RPMI8226 (cell line): ENCODE measurements around the gene FRRS1L.
A peak's percentile ranks its signal among the peaks of the same experiment; 100 is the strongest.

Experiments
- DNase-seq: peaks from one replicate; pipeline ENCODE4 v3.0.0-alpha.2; 2015

FRRS1L gene

DNA sequence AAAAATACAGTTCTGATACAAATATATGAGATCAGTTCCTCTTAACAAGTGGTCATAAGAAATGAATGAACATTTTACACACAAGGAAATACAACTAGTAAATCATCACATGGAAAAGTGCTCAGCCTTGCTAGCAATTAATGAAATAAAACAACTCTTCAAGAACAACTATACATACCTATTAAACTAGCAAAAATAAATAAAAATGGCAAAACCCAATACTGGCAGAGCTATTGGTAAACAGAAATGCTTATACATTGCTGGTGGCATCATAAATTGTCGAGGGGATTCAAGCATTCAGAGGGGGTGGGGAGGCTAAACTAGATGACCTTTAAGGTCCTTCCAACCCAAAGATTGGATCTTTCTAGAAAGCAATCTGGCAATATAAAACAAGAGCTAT, 5.9 kb upstream of the FRRS1L start:
- no peak for DNase-seq

DNA sequence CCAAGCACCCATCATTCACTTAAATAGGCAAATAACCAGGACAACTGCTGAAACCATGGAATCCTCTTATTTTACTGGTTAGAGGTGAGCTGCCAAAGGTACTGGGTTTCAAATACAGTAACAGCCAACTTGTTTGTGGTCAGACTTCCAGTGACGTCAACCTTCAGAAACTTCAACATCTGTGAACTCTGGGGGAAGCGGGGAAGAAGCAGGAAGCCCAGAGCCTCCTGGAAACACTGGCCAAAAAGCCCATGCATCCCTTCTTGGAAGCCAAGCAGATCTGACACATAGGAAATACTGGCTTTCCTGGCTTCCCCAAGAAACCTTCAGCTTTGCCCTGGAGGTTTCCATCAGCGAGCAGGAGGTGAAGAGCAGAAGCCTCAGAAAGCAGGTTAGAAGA, 4.9 kb upstream of the FRRS1L start:
- no peak for DNase-seq

DNA sequence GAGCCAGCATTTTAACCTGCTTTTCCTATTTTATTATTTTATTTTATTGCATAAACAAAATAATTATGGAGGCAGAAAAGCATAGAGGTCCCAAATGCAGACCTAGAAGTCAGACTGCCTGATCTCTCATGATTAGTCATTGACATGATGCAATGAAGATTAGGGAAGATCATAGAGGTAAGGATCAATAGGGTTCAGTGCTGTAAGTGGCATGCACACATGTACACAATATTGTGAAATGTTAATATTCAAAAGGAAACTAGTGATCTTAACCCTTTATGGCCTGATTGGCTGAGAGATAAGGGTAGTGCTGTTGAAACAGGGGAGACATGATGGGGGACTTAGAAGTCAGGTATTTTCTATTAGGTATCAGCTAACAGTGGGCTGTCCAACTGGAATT, 1.1 kb upstream of the FRRS1L start:
- no peak for DNase-seq

DNA sequence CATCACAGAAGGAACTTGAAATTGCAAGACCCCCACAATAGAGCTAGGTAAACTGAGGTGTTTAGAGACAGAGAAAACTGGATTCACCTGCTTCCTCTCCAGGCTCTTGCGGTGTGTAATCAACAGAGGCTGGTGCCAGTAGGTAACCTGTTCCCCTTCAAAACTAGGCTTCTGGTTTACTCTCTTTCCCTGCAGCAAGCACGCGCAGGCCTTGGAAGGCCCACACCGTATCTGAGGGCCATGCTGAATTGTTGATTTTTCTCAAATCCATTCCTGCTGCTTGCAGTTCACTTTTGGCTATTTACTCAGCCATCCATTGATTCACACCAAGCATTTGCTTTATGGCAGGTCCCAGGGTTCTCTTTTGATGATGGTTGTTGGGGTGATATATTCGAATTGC, 667 bp upstream of the FRRS1L start:
- DNase-seq = no peak

DNA sequence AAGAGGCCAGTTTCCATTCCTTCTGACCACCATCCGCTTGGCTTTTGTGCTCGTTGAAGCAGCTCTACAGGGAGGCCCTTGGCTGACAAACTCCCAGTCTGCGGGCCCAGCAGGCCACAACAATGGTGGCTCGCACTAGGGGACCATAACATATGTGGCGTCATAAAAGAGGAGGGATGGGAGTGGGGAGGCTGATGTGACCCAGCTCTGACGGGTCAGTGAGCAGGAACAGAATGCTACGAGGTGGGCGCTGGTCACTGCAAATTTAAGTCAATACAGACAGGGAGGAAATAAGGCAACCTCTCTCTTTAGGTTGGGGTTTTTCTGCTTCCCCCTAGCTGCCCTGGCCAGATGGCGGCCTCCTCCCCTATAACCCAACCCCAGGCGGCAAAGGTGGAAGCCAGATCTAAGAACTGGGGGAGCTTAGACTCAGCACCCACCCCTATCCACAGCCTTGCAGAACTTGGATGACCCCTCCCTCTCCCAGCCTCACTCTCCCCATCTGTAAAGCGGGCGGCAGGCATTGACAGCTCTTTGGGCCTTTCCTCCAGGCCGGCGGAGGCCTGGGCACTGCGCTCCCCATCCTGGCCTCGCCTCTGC, 778 bp downstream of the FRRS1L start:
- no peak for DNase-seq

DNA sequence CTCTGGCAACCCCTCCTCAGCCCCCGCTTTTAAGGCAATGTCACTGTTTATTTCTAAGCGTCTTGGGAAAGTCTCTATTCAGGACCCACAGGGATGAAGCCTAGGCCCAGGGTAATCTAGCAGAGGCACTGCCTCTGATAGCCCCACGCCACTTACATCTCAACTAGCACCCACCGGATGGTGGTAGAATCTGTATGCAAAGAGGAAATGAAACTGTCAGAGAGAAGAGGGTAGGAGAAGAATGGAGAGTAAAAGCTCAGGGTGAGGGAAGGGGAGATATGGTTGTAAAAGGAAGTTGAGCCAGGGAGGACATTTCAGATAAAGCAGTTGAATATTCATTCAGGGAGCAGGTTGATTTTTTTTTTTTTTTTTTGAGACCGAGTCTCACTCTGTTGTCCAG, 3.0 kb downstream of the FRRS1L start:
- DNase-seq = peak; percentile 29

DNA sequence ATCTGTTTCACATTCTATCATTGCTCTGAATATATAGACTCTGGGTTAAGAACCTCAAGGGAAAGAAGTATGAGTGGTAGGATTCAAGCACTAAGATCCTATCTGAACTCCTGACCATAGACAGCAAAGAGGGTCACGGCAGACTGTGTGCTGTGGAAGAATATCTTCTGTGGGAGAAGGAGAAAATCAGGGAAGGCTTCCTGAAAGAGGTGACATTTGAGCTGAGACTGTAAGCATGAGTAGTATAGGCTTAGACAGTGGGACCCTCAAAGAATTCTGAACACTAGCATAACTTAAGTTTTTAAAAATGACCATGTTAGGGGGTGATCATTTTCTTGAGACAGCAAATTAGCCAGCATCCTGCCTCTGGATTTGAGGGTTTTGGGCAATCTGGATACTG, 3.9 kb downstream of the FRRS1L start:
- no peak for DNase-seq

DNA sequence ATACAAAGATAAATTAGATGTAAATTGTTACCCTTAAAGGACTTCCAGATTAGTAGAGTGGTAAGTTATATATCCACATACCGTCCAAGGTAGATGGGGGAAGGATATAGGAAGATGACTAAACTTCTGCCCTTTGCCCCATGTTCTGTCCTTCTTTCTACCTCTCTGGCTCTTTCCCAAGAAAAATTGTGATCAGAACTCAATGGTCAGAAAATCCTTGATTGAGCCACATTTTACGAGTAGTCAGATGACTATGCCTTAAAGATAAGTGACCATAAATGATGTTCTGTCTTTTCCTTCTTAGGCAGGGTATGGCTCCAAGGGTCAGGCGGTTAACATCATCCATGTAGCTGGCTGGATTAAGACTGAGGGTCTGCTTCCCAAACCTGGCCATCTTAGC, 4.4 kb downstream of the FRRS1L start:
- no peak for DNase-seq

DNA sequence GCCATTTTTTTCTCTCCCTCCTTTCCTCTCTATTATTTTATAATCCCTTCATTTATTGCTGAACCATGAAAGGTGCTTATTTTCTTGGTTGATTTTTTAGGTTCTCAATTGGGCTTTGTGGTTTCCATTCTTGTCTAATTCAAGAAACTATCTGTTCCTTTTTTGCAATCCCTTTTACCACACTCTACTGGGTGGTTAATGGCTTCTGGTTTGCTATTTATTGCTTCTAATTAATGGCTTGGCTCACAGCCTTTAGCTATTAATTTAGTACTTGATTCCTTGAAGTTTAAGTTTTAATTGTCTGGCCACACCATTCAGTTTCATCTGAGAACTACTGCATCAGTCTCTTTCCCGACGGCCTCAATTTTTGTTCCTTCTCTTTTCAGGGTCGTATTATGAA, 5.6 kb downstream of the FRRS1L start:
- DNase-seq = no peak

DNA sequence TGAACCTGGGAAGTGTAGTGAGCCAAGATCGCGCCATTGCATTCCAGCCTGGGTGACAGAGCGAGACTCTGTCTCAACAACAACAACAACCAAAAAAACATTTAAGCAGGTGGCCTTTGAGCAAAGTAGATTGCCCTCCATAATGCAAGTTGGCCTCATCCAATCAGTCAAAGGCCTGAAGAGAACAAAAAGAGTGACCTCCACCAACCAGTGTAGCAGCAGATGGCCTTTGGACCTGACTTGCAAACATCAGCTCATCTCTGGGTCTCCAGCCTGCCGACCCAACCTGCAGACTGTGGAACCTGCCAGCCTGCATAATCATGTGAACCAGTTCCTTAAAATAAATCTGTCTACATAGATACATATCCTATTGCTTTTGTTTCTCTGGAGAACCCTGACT, 7.5 kb downstream of the FRRS1L start:
- DNase-seq = no peak

DNA sequence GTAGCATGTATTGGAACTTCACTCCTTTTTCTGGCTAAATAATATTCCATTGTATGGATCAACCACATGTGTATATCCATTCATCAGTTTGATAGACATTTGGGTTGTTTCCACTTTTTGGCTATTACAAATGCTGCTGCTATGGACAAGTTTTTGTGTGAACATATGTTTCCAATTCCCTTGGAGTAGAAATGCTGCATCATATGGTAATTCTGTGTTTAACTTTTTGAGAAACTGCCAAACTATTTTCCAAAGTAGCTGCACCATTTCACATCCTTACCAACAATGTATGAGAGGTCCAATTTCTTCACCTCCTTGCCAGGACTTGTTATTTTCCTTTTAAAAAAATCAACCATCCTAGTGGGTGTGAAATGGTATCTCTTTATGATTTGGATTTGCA, 8.4 kb downstream of the FRRS1L start:
- no peak for DNase-seq

DNA sequence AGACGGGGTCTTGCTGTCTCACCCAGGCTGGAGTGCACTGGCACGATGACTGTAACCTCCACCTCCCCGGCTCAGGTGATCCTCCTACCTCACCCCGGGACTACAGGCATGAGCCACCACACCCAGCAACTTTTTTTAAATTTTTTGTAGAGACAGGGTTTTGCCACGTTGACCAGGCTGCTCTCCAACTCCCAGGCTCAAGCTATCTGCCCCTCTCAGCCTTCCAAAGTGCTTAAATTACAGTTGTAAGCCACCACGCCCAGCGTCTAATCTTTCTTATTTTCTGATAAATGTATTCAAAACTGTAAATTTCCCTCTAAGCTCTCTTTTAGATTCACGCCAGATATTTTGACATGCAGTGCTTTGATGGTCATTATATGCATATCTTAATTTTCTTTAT, 10.3 kb downstream of the FRRS1L start:
- DNase-seq = no peak

DNA sequence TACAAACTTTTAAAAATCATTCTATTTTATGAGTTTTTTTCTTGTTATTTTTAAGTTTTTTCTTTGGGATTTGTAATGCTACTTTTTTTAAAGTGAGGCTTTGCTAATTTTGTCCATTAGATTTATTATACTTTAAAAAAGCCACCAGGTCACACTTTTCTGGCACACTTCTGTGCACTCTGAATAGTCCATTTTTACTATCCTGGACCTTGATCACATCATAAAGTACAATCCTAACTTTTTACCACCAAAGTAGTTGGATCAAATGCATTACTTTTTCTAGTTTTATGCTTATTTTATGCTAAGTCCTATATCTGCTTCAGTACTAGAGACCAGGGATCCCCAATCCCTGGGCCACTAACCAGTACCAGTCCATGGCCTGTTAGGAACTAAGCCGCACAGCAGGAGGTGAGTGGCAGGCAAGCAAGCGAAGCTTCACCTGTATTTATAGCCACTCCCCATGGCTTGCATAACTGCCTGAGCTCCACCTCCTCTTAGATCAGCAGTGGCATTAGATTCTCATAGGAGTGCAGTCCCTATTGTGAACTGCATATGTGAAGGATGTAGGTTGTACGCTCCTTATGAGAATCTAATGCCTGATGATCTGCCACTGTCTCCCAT, 16.0 kb downstream of the FRRS1L start:
- DNase-seq = no peak

DNA sequence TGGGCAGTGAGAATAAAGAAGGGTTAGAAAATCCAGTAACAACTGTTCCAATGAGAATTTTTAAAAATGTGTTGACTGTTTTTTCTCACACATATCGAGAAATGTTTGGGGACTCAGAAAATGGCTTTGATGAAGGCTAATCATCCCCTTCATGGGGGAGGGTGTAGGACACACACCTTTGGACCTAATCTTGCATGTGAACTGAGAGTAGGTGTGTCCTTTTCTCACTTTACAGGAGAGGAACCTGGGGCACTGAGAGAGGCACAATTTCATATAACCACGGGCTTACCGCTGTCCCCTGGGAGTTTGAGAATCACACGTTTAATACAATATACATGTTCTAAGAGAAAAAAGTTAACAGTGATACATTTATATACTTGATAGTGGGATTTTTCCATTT, 17.3 kb downstream of the FRRS1L start:
- DNase-seq = no peak

DNA sequence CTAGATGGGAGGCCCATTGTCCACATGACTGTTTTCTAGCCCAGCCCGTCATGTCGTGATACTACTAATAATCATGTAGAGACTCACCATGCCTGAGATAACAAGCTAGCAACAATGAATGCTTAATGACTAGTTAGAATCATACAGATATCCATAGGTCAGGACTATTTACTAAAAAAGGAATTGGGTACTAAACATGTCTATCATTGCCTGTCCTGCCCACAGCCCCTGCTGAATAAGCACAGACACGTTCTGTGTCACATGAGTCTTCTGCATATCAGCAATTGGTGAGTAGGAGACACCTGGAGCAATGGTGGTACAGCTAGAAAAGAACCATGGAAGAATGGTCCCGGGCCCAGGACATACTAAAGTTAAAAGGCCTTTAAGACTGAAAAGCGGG, 18.0 kb downstream of the FRRS1L start:
- no peak for DNase-seq

DNA sequence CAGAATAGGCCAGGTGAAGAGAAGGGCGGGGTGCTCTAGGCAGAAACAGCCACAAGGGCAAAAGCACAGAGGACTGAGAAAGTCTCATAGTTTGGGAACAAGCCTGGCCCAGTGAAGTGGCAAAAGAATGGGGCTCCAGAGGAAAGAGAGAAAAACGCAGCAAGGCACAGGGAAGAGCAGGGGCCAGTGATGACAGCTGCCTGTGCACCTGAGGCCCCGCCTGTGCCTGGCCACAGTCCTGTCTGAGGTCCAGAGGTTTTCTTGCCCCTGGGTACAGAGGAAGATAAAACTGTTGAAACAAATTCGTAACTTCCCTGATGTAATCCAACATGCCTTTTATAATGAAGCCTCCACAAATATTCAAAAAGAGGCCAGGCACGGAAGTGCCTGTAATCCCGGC, 22.0 kb downstream of the FRRS1L start:
- no peak for DNase-seq

DNA sequence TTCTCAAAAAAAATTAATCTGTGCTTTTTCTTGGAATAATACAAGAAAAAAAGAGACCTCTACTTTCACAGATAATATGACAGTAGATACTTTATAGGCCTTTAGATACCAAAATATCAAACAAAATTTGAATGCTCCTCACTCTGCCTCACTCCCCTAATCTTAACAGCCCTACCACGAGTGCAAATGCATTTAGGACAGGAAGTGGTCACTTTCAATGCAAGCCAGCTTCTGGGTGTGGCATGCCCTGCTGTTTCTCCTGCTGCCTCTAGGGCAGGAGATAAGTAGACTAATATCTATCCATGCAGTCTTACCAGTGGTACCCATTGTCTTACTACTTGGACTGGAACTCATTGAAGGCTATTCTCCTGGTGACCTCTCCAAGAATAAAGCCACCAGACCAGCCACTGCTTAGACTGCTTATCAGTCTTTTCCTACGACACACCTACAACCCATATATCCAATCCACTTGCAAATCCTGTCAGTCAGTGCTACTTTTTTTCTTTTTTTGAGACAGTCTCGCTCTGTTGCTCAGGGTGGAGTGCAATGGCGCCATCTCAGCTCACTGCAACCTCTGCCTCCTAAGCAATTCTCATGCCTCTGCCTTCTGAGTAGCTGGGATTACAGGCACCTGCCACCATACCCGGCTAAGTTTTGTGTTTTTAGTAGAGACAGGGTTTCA, 23.0 kb downstream of the FRRS1L start:
- DNase-seq = peak; percentile 58

DNA sequence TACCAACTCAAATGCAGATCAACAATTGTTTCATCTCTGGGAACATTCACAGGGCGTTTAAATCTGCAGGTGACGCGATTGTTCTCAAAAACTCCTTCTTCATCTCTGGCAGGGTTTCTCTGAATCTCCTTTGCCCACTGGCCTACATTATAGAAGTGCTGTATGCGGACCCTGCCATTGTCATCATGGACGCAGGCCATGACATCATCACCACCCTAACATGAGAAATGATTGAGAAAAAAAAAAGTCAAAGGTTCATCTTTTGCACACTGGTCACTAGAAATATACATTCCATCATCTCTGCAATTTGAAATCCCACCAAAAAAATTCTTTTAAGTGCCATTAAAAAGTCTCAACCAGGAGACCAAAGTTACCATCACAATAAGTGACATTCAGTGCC, 25.7 kb downstream of the FRRS1L start:
- DNase-seq = no peak

DNA sequence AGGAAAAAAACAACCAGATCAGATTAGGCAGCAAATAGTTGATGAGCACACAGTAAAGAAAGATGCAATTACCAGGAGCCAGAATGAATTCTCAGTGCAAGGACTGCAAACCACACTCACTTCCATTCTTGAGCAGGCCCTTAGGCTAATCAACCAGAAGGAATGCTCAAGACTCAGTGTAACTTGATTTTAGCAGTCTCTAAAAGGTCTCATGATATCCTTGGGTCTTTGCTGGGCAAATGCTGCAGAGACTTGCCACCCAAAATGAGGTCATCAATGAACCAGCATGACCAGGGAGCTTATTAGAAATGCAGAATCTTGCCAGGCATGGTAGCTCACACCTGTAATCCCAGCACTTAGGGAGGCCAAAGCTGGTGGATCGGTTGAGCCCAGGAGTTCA, 27.2 kb downstream of the FRRS1L start:
- DNase-seq = no peak

DNA sequence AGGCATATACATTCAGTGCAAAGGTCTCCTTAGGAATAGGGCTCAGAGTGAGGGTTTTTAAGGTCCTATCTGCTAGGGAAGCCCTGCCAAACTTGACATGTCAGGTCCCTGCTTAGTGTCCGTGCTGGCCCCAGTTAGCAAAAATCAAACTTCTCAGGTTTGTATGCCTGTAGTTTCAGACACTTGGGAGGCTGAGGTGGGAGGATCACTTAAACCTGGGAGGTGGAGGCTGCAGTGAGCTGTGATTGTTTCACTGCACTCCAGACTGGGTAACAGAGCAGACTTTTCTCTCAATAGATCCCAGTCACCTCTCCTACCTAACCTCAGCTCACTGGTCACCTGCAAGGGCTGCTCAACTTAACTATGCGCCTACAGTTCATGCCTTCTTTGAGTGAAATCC, 28.6 kb downstream of the FRRS1L start:
- no peak for DNase-seq

DNA sequence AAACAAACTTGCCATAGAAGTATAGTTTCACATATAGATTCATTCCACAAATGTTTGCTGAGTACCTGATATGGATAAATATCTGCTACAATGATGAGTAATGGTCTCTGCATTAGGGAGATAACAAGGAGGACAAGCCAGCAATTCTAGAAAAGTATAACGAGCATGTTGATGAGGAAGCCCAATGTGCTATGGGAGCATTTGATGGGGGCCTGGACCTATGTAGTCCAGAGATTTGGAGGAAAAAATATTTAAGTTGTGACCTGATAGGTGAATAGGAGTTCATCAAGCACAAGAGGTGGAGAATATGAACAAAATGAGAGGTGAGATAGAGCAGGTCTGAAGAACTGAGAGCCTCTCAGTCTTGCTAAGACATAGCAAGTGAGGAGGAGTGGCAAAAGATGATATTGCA, 32.9 kb downstream of the FRRS1L start:
- DNase-seq = no peak

DNA sequence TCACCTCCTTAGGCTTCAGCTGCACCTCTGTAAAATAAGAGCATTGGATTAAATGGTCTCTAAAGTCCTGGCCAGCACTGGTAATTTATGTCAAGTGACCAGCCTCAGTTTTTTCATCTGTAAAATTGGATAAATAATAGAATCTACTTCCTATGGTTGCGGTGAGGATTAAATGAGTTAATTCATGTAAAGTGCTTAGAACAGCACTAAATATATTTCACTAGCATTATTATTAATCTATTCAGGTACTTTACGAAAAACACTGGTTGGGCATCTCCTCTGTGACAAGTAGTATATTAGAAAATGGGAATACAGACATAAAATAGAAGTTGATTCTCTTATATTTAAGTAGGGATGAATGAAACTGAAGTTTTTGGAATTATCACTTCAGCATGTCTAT, 33.5 kb downstream of the FRRS1L start:
- no peak for DNase-seq

DNA sequence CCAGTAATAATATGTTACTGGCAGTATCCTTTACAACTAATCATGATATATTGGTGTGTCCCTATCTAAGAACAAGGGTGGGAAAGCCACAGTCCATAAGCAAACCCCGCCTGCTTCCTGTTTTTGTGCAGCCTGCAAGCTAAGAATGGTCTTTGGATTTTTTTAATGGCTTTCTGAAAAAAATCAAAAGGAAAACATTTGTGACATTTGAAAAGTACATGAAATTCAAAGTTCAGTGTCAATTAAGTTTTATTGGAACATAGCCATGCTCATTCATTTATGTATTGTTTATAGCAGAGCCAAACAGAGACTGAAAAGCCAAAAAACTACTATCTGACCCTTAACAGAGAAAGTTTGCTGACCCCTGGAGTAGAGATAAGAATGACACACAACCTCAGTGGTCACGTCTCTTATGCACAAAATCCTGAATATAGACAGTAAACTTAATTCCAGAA, 34.5 kb downstream of the FRRS1L start:
- no peak for DNase-seq

DNA sequence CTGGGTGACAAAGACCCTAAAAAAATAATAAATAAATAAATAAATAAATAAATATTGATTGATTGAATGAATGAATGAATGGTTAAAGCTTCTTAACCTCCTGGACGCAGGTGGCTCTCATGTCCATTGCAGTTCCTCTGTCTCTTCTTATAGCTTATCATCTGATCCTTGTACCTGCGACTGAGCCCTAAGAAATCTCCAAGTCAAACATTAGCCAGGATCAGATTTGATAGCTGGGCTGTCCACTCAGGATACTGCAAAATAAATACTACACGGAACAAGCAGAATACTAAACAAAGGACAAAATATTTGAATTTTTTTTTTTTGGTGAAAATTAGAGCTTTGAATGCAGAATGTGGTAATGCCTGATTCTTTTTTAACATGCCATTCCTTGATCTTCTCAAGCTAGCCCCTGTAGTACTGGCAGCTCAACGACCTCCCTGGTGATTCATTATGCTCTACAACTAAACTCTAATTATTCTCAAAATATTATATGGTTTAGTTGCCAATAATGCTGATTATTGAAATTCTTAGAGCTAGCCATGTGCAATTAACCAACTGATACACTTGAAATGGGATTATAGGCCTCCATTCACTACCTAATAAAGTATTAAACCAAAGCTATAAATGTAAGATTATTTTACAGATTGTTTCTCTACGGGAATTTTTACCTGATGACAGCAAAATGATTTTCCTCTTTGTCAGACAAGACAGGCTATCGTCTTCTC, 37.4 kb downstream of the FRRS1L start:
- DNase-seq = no peak
